ENCODE results near the gene COPS6. TPM values are rescaled to one million over a fixed set of nuclear protein-coding genes. Genes with fewer than 3 reads are reported as not detected.

The COPS6 gene
- total and polyA plus RNA-seq, 9 donors = 42.3 to 100 (median 93.6) TPM

DNA sequence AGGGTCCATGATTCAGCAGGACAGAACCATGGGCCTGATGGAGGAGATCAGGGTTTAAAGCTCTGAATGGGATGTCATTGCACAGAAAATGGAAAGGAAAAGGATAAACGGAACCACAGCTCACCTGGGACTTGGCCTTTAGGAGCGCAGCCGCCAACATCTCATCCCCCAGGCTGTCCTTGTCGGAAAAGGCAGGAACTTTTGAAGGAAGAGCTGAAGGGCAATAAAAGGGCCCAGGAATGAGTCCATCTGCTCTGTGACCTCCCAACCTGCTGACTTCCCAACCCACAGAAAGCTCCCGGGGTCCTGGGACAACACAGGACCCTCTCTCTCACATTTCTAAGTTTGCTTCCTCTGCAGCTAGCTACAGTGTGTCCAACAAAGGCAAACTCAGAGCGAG, 13.4 kb upstream of the COPS6 start:
- Histone ChIP-seq H3K27ac (ENCODE audit: low read length) (no peak overlapping the region), H3K9me3 (replicated peaks; ENCODE audit: control insufficient read depth, low read depth, low read length) (peaks cover 39% of the 10 kb centered on the region), H3K36me3 (ENCODE audit: control insufficient read depth, insufficient read depth, low read length) (peaks cover 89% of the 10 kb centered on the region), H3K4me3 (ENCODE audit: low read length) (no peak overlapping the region), H3K27me3 (ENCODE audit: control insufficient read depth, insufficient read depth, low read length) (no peaks in the 10 kb centered on the region), H3K4me1 (ENCODE audit: control insufficient read depth, insufficient read depth, low read length) (peaks cover 12% of the 10 kb centered on the region)
- DNase-seq = no peak
- 89% methylated on average over 3 of the region's 6 CpGs for WGBS (ENCODE audit: insufficient coverage)

GRCh38 chr7:100077205-100077604, 11.6 kb upstream of the COPS6 start:
- no peak overlapping the region for H3K27ac ChIP-seq (ENCODE audit: low read length)
- no peak overlapping the region for H3K4me3 ChIP-seq (ENCODE audit: low read length)
- H3K36me3 ChIP-seq (ENCODE audit: control insufficient read depth, insufficient read depth, low read length) = peaks cover 71% of the 10 kb centered on the region
- peaks cover 22% of the 10 kb centered on the region for H3K9me3 ChIP-seq (replicated peaks; ENCODE audit: control insufficient read depth, low read depth, low read length)
- no CpG with 5 or more reads among the region's 4 CpGs for WGBS (ENCODE audit: insufficient coverage)
- H3K4me1 ChIP-seq (ENCODE audit: control insufficient read depth, insufficient read depth, low read length) = peaks cover 19% of the 10 kb centered on the region
- no peak for DNase-seq
- H3K27me3 ChIP-seq (ENCODE audit: control insufficient read depth, insufficient read depth, low read length) = no peaks in the 10 kb centered on the region

DNA sequence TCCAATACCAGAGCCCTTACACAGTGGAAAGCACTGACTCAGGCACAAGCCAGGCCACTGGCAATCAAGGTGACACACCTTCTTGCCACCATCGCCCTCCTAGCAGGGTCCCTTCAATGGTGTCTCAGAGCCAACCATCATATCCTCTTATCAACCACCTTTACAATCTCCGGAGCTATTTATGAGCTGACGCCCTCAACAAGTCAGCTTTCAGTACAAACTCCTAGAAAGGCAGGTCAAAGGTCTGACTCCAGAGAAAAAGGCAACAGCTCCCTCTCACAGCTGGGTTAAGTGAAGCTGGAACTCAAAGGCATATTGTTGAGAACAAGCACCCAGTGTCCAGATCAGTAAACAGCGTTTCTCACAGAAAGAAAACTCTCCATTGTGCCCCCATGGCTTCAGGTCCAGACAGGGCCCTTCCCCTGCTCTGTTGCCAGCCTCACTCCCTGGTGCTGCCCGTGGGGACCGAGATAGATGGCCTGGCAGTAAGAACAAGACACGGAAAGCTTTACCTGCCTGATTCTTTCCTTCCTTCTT, 9.7 kb upstream of the COPS6 start:
- 81% methylated on average over 6 of the region's 7 CpGs for WGBS (ENCODE audit: insufficient coverage)
- H3K36me3 ChIP-seq (ENCODE audit: control insufficient read depth, insufficient read depth, low read length) = peaks cover 52% of the 10 kb centered on the region
- peaks cover 8% of the 10 kb centered on the region for H3K27me3 ChIP-seq (ENCODE audit: control insufficient read depth, insufficient read depth, low read length)
- no peak overlapping the region for H3K4me3 ChIP-seq (ENCODE audit: low read length)
- H3K27ac ChIP-seq (ENCODE audit: low read length) = no peak overlapping the region
- no peak for DNase-seq
- H3K9me3 ChIP-seq (replicated peaks; ENCODE audit: control insufficient read depth, low read depth, low read length) = peaks cover 6% of the 10 kb centered on the region
- H3K4me1 ChIP-seq (ENCODE audit: control insufficient read depth, insufficient read depth, low read length) = peaks cover 26% of the 10 kb centered on the region

GRCh38 chr7:100080907-100081534, 7.7 kb upstream of the COPS6 start:
- DNase-seq = no peak
- peaks cover 26% of the 10 kb centered on the region for H3K4me1 ChIP-seq (ENCODE audit: control insufficient read depth, insufficient read depth, low read length)
- under 1% methylated on average over 23 of the region's 34 CpGs for WGBS (ENCODE audit: insufficient coverage)

GRCh38 chr7:100081535-100082102, 7.2 kb upstream of the COPS6 start, which contains the start of gene ZNF3:
TSS of gene ZNF3 (minus strand) at chr7:100081723. CDS start at chr7:100077357, 4,366 bp downstream.
- Histone ChIP-seq H3K4me3 (ENCODE audit: low read length) (peak within 1 kb of the TSS; percentile 94), H3K9me3 (replicated peaks; ENCODE audit: control insufficient read depth, low read depth, low read length) (peaks cover 3% of the 10 kb centered on the region), H3K27ac (ENCODE audit: low read length) (peak within 1 kb of the TSS; percentile 88), H3K27me3 (ENCODE audit: control insufficient read depth, insufficient read depth, low read length) (peaks cover 10% of the 10 kb centered on the region), H3K4me1 (ENCODE audit: control insufficient read depth, insufficient read depth, low read length) (peaks cover 26% of the 10 kb centered on the region), H3K36me3 (ENCODE audit: control insufficient read depth, insufficient read depth, low read length) (peaks cover 27% of the 10 kb centered on the region)
- DNase-seq = peak; percentile 100
- under 1% methylated on average over 47 of the region's 55 CpGs for WGBS (ENCODE audit: insufficient coverage)

More at GRCh38 chr7:100080907-100081534, 7.7 kb upstream of the COPS6 start:
- peak overlapping the region; percentile 88 for H3K27ac ChIP-seq (ENCODE audit: low read length)
- peaks cover 10% of the 10 kb centered on the region for H3K27me3 ChIP-seq (ENCODE audit: control insufficient read depth, insufficient read depth, low read length)
- H3K4me3 ChIP-seq (ENCODE audit: low read length) = peak overlapping the region; percentile 94
- peaks cover 33% of the 10 kb centered on the region for H3K36me3 ChIP-seq (ENCODE audit: control insufficient read depth, insufficient read depth, low read length)
- H3K9me3 ChIP-seq (replicated peaks; ENCODE audit: control insufficient read depth, low read depth, low read length) = peaks cover 3% of the 10 kb centered on the region

GRCh38 chr7:100082978-100083377, 5.8 kb upstream of the COPS6 start:
- H3K36me3 ChIP-seq (ENCODE audit: control insufficient read depth, insufficient read depth, low read length) = peaks cover 16% of the 10 kb centered on the region
- no peaks in the 10 kb centered on the region for H3K9me3 ChIP-seq (replicated peaks; ENCODE audit: control insufficient read depth, low read depth, low read length)
- H3K4me3 ChIP-seq (ENCODE audit: low read length) = no peak overlapping the region
- peaks cover 27% of the 10 kb centered on the region for H3K4me1 ChIP-seq (ENCODE audit: control insufficient read depth, insufficient read depth, low read length)
- peak overlapping the region; percentile 78 for H3K27ac ChIP-seq (ENCODE audit: low read length)
- WGBS (ENCODE audit: insufficient coverage) = no CpG with 5 or more reads among the region's 4 CpGs
- no peak for DNase-seq
- peaks cover 10% of the 10 kb centered on the region for H3K27me3 ChIP-seq (ENCODE audit: control insufficient read depth, insufficient read depth, low read length)

GRCh38 chr7:100085515-100085914, 3.3 kb upstream of the COPS6 start:
- Histone ChIP-seq H3K36me3 (ENCODE audit: control insufficient read depth, insufficient read depth, low read length) (peaks cover 4% of the 10 kb centered on the region), H3K27me3 (ENCODE audit: control insufficient read depth, insufficient read depth, low read length) (peaks cover 10% of the 10 kb centered on the region), H3K4me3 (ENCODE audit: low read length) (no peak overlapping the region), H3K9me3 (replicated peaks; ENCODE audit: control insufficient read depth, low read depth, low read length) (no peaks in the 10 kb centered on the region), H3K27ac (ENCODE audit: low read length) (no peak overlapping the region), H3K4me1 (ENCODE audit: control insufficient read depth, insufficient read depth, low read length) (peaks cover 29% of the 10 kb centered on the region)
- DNase-seq = no peak
- WGBS (ENCODE audit: insufficient coverage) = 53% methylated on average over 2 of the region's 3 CpGs

GRCh38 chr7:100087055-100087750, 1.6 kb upstream of the COPS6 start:
- Histone ChIP-seq H3K36me3 (ENCODE audit: control insufficient read depth, insufficient read depth, low read length) (peaks cover 21% of the 10 kb centered on the region), H3K4me1 (ENCODE audit: control insufficient read depth, insufficient read depth, low read length) (peaks cover 23% of the 10 kb centered on the region), H3K27ac (ENCODE audit: low read length) (no peak overlapping the region), H3K9me3 (replicated peaks; ENCODE audit: control insufficient read depth, low read depth, low read length) (no peaks in the 10 kb centered on the region), H3K27me3 (ENCODE audit: control insufficient read depth, insufficient read depth, low read length) (peaks cover 10% of the 10 kb centered on the region), H3K4me3 (ENCODE audit: low read length) (no peak overlapping the region)
- 76% methylated on average over 3 of the region's 10 CpGs for whole genome bisulfite sequencing (ENCODE audit: insufficient coverage)
- DNase-seq = no peak

DNA sequence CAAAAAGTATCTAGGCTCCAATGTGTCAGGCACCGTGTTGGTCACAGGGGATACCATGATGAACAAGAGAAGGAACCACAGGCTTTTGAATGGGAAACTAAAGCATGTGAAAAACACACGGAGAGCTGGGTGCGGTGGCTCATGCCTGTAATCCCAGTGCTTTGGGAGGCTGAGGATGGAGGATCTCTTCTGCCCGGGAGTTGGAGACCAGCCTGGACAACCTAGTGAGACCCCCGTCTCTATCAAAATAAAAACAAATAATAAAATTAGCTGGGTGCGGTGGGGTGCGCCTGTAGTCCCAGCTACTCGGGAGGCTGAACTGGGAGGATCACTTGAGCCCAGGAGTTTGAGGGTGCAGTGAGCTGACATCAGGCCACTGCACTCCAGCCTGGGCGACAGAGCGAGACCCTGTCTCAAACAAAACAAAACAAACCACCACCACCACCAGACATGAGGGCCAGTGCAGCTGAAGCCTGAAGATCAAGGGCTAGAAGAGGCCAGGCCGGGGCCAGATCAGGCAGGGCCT, 611 bp upstream of the COPS6 start:
- peaks cover 30% of the 10 kb centered on the region for H3K36me3 ChIP-seq (ENCODE audit: control insufficient read depth, insufficient read depth, low read length)
- DNase-seq = no peak
- WGBS (ENCODE audit: insufficient coverage) = 70% methylated on average over 2 of the region's 11 CpGs
- H3K4me3 ChIP-seq (ENCODE audit: low read length) = peak overlapping the region; percentile 97
- H3K4me1 ChIP-seq (ENCODE audit: control insufficient read depth, insufficient read depth, low read length) = peaks cover 21% of the 10 kb centered on the region
- H3K27me3 ChIP-seq (ENCODE audit: control insufficient read depth, insufficient read depth, low read length) = peaks cover 8% of the 10 kb centered on the region
- no peaks in the 10 kb centered on the region for H3K9me3 ChIP-seq (replicated peaks; ENCODE audit: control insufficient read depth, low read depth, low read length)
- H3K27ac ChIP-seq (ENCODE audit: low read length) = peak overlapping the region; percentile 65

Measured in muscle of leg (tissue), 11 donors.